ENCODE results near the gene GOLGA1. TPM values are rescaled to one million over a fixed set of nuclear protein-coding genes. Genes with fewer than 3 reads are reported as not detected.

GOLGA1 gene
- total and polyA plus RNA-seq, 9 of the 15 experiments (the other 6 are each of a cell fraction or from before 2014, with no cell fraction given): 2.9 to 15.9 (median 8.5) TPM

GRCh38 chr9:124964604-124965003 lies 23.7 kb upstream of the GOLGA1 start (continued):
- TF ChIP-seq ZNF639 (CRISPR knock-in tag; conservative IDR thresholded peaks at IDR 0.05 in 1 of 2, IDR thresholded peaks at IDR 0.05 in 1 of 2) (0 out of 4 replicates have a peak, but pooled peaks of 1 of the 2 experiments have one; percentile 30), ZNF766 (CRISPR knock-in tag; conservative IDR thresholded peaks at IDR 0.05) (peak; percentile 17; the same call in 1 of the 2 replicates), KDM2B (CRISPR knock-in tag; IDR thresholded peaks at IDR 0.05) (no peak), FOXK1 (CRISPR knock-in tag; IDR thresholded peaks at IDR 0.05; ENCODE audit: borderline replicate concordance) (no peak), PTTG1 (tag; IDR thresholded peaks at IDR 0.05; ENCODE audit: low read depth) (no peak), MIER1 (IDR thresholded peaks at IDR 0.05; ENCODE audit: low read depth) (no peak), ZNF311 (CRISPR knock-in tag; IDR thresholded peaks at IDR 0.05) (no peak), U2AF2 (optimal IDR thresholded peaks at IDR 0.05; ENCODE audit: low read depth, low read length) (no peak), TFAM (CRISPR knock-in tag; conservative IDR thresholded peaks at IDR 0.05) (no peak), ARID1B (IDR thresholded peaks at IDR 0.05) (peak; percentile 97), CREM (IDR thresholded peaks at IDR 0.05; ENCODE audit: low read depth) (peak; percentile 48; the same call in 1 of the 2 replicates), SAFB (IDR thresholded peaks at IDR 0.05; ENCODE audit: borderline replicate concordance, low read depth, low read length) (no peak), BMI1 (IDR thresholded peaks at IDR 0.05; ENCODE audit: low read length) (no peak)
- TF ChIP-seq, protein P1, sequence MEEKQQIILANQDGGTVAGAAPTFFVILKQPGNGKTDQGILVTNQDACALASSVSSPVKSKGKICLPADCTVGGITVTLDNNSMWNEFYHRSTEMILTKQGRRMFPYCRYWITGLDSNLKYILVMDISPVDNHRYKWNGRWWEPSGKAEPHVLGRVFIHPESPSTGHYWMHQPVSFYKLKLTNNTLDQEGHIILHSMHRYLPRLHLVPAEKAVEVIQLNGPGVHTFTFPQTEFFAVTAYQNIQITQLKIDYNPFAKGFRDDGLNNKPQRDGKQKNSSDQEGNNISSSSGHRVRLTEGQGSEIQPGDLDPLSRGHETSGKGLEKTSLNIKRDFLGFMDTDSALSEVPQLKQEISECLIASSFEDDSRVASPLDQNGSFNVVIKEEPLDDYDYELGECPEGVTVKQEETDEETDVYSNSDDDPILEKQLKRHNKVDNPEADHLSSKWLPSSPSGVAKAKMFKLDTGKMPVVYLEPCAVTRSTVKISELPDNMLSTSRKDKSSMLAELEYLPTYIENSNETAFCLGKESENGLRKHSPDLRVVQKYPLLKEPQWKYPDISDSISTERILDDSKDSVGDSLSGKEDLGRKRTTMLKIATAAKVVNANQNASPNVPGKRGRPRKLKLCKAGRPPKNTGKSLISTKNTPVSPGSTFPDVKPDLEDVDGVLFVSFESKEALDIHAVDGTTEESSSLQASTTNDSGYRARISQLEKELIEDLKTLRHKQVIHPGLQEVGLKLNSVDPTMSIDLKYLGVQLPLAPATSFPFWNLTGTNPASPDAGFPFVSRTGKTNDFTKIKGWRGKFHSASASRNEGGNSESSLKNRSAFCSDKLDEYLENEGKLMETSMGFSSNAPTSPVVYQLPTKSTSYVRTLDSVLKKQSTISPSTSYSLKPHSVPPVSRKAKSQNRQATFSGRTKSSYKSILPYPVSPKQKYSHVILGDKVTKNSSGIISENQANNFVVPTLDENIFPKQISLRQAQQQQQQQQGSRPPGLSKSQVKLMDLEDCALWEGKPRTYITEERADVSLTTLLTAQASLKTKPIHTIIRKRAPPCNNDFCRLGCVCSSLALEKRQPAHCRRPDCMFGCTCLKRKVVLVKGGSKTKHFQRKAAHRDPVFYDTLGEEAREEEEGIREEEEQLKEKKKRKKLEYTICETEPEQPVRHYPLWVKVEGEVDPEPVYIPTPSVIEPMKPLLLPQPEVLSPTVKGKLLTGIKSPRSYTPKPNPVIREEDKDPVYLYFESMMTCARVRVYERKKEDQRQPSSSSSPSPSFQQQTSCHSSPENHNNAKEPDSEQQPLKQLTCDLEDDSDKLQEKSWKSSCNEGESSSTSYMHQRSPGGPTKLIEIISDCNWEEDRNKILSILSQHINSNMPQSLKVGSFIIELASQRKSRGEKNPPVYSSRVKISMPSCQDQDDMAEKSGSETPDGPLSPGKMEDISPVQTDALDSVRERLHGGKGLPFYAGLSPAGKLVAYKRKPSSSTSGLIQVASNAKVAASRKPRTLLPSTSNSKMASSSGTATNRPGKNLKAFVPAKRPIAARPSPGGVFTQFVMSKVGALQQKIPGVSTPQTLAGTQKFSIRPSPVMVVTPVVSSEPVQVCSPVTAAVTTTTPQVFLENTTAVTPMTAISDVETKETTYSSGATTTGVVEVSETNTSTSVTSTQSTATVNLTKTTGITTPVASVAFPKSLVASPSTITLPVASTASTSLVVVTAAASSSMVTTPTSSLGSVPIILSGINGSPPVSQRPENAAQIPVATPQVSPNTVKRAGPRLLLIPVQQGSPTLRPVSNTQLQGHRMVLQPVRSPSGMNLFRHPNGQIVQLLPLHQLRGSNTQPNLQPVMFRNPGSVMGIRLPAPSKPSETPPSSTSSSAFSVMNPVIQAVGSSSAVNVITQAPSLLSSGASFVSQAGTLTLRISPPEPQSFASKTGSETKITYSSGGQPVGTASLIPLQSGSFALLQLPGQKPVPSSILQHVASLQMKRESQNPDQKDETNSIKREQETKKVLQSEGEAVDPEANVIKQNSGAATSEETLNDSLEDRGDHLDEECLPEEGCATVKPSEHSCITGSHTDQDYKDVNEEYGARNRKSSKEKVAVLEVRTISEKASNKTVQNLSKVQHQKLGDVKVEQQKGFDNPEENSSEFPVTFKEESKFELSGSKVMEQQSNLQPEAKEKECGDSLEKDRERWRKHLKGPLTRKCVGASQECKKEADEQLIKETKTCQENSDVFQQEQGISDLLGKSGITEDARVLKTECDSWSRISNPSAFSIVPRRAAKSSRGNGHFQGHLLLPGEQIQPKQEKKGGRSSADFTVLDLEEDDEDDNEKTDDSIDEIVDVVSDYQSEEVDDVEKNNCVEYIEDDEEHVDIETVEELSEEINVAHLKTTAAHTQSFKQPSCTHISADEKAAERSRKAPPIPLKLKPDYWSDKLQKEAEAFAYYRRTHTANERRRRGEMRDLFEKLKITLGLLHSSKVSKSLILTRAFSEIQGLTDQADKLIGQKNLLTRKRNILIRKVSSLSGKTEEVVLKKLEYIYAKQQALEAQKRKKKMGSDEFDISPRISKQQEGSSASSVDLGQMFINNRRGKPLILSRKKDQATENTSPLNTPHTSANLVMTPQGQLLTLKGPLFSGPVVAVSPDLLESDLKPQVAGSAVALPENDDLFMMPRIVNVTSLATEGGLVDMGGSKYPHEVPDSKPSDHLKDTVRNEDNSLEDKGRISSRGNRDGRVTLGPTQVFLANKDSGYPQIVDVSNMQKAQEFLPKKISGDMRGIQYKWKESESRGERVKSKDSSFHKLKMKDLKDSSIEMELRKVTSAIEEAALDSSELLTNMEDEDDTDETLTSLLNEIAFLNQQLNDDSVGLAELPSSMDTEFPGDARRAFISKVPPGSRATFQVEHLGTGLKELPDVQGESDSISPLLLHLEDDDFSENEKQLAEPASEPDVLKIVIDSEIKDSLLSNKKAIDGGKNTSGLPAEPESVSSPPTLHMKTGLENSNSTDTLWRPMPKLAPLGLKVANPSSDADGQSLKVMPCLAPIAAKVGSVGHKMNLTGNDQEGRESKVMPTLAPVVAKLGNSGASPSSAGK (IDR thresholded peaks at IDR 0.05): no peak
- TF ChIP-seq, protein P2, sequence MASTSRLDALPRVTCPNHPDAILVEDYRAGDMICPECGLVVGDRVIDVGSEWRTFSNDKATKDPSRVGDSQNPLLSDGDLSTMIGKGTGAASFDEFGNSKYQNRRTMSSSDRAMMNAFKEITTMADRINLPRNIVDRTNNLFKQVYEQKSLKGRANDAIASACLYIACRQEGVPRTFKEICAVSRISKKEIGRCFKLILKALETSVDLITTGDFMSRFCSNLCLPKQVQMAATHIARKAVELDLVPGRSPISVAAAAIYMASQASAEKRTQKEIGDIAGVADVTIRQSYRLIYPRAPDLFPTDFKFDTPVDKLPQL (IDR thresholded peaks at IDR 0.05; ENCODE audit: extremely low read depth, insufficient read length): no peak
